ENCODE measurements around the gene BTBD10. TPM values are rescaled to one million over a fixed set of nuclear protein-coding genes. Genes with fewer than 3 reads are reported as not detected.

Gene BTBD10
- total and polyA plus RNA-seq, 4 donors: 3.7 to 12.7 (median 8.8) TPM

GRCh38 chr11:13434247-13435205 lies 28.5 kb downstream of the BTBD10 start:
- H3K27ac ChIP-seq (ENCODE audit: low read depth in 1 of 2, low read length in 2 of 2): no peak overlapping the region
- H3K27me3 ChIP-seq (ENCODE audit: control insufficient read depth in 4 of 4, insufficient read depth in 4 of 4, low read length in 3 of 4): no peaks in the 10 kb centered on the region
- no peak overlapping the region for H3K9ac ChIP-seq (ENCODE audit: low read depth in 1 of 2, low read length in 2 of 2)
- no peaks in the 10 kb centered on the region for H3K36me3 ChIP-seq (ENCODE audit: control insufficient read depth in 4 of 4, insufficient read depth in 3 of 4, low read depth in 1 of 4, low read length in 3 of 4)
- DNase-seq (ENCODE audit: low spot score): no peak
- WGBS: 96% methylated on average over 6 of the region's 6 CpGs
- TF ChIP-seq HNF4A (conservative IDR thresholded peaks at IDR 0.05) (no peak), FOXA1 (IDR thresholded peaks at IDR 0.05) (no peak), NR2F2 (IDR thresholded peaks at IDR 0.05) (no peak), MAX (IDR thresholded peaks at IDR 0.05) (no peak), SP1 (IDR thresholded peaks at IDR 0.05) (no peak), ATF3 (IDR thresholded peaks at IDR 0.05) (no peak), CTCF (IDR thresholded peaks at IDR 0.05; ENCODE audit: low read depth, low read length, missing input control) (no peak), ZBTB33 (IDR thresholded peaks at IDR 0.05) (no peak), FOXA2 (IDR thresholded peaks at IDR 0.05) (no peak), TAF1 (conservative IDR thresholded peaks at IDR 0.05) (no peak)
- no peak overlapping the region for H3K4me3 ChIP-seq (ENCODE audit: low read depth in 1 of 3, low read length in 3 of 3)
- H3K9me3 ChIP-seq (ENCODE audit: control insufficient read depth in 4 of 4, low read length in 3 of 4): no peaks in the 10 kb centered on the region
- no peaks in the 10 kb centered on the region for H3K4me1 ChIP-seq (ENCODE audit: control insufficient read depth in 4 of 4, insufficient read depth in 4 of 4, low read length in 3 of 4)

GRCh38 chr11:13433437-13433836 lies 29.6 kb downstream of the BTBD10 start:
- WGBS: 93% methylated on average over 2 of the region's 2 CpGs

More at GRCh38 chr11:13433437-13433836, 29.6 kb downstream of the BTBD10 start:
- DNase-seq (ENCODE audit: low spot score): no peak
- H3K4me1 ChIP-seq (ENCODE audit: control insufficient read depth in 4 of 4, insufficient read depth in 4 of 4, low read length in 3 of 4): no peaks in the 10 kb centered on the region
- TF ChIP-seq FOXA2 (IDR thresholded peaks at IDR 0.05) (no peak), SP1 (IDR thresholded peaks at IDR 0.05) (no peak), YY1 (IDR thresholded peaks at IDR 0.05) (no peak), REST (IDR thresholded peaks at IDR 0.05) (no peak), GABPA (IDR thresholded peaks at IDR 0.05 in 1 of 2, conservative IDR thresholded peaks at IDR 0.05 in 1 of 2) (no peak), FOXA1 (IDR thresholded peaks at IDR 0.05) (no peak), JUND (IDR thresholded peaks at IDR 0.05) (no peak), RXRA (IDR thresholded peaks at IDR 0.05) (no peak), HNF4G (IDR thresholded peaks at IDR 0.05) (no peak), ZBTB33 (IDR thresholded peaks at IDR 0.05) (no peak), CTCF (IDR thresholded peaks at IDR 0.05; ENCODE audit: low read depth, low read length, missing input control) (no peak), EGR1 (IDR thresholded peaks at IDR 0.05; ENCODE audit: low read depth in 2 of 2) (no peak)
- no peaks in the 10 kb centered on the region for H3K36me3 ChIP-seq (ENCODE audit: control insufficient read depth in 4 of 4, insufficient read depth in 3 of 4, low read depth in 1 of 4, low read length in 3 of 4)
- H3K9ac ChIP-seq (ENCODE audit: low read depth in 1 of 2, low read length in 2 of 2): no peak overlapping the region
- H3K4me3 ChIP-seq (ENCODE audit: low read depth in 1 of 3, low read length in 3 of 3): no peak overlapping the region
- no peak overlapping the region for H3K27ac ChIP-seq (ENCODE audit: low read depth in 1 of 2, low read length in 2 of 2)
- H3K9me3 ChIP-seq (ENCODE audit: control insufficient read depth in 4 of 4, low read length in 3 of 4): no peaks in the 10 kb centered on the region
- H3K27me3 ChIP-seq (ENCODE audit: control insufficient read depth in 4 of 4, insufficient read depth in 4 of 4, low read length in 3 of 4): no peaks in the 10 kb centered on the region
